K562 (cell line): ENCODE data around the gene TACSTD2. TPM values are rescaled to one million over a fixed set of nuclear protein-coding genes. Genes with fewer than 3 reads are reported as not detected.

Source experiments
- BCLAF1 ChIP-seq, 2 experiments: fragments of 450-650 bp in 1 of 2; IDR thresholded peaks; 2 replicates each; pipeline ENCODE4 v1.6.1; 2011 to 2017; ENCODE audit warnings: low read depth in 2 of 2, antibody characterized with exemption in 1 of 2, borderline replicate concordance in 1 of 2, low read length in 1 of 2, mild to moderate bottlenecking in 1 of 2, mixed read lengths in 1 of 2; ENCODE audit not compliant: control insufficient read depth in 1 of 2
- CTCF ChIP-seq, 3 experiments: IDR thresholded peaks in 2 of 3; conservative IDR thresholded peaks in 1 of 3; 2 replicates each; pipeline ENCODE4 v1.5.1; 2011 to 2012; ENCODE audit warnings: low read length in 3 of 3, mild to moderate bottlenecking in 3 of 3, control low read depth in 2 of 3, improper control_type of control experiment in 1 of 3, inconsistent platforms in 1 of 3, low read depth in 1 of 3, mixed read lengths in 1 of 3, moderate library complexity in 1 of 3; ENCODE audit not compliant: insufficient read depth in 2 of 3
- SMAD2 ChIP-seq: fragments of 150-350 bp; IDR thresholded peaks from 2 replicates; pipeline ENCODE4 v1.6.1; 2014; ENCODE audit warnings: low read depth, mild to moderate bottlenecking, low read length
- TAF7 ChIP-seq: fragments of 450-650 bp; IDR thresholded peaks from 2 replicates; pipeline ENCODE4 v1.6.1; 2016; ENCODE audit warnings: missing genetic modification characterization, missing compliant biosample characterization
- THRA ChIP-seq: fragments of 450-650 bp; IDR thresholded peaks from 2 replicates; pipeline ENCODE4 v1.6.1; 2017; ENCODE audit warnings: mild to moderate bottlenecking, moderate library complexity
- VEZF1 ChIP-seq: fragments of 200-800 bp; sonication (Bioruptor generic); IDR thresholded peaks from 2 replicates; pipeline ENCODE4 v1.6.1; 2017; ENCODE audit warnings: missing genetic modification characterization, missing compliant biosample characterization
- ZBTB33 ChIP-seq: sonication (generic); formaldehyde crosslinking; IDR thresholded peaks from 2 replicates; pipeline ENCODE4 v1.8.1; 2023; ENCODE audit warnings: mild to moderate bottlenecking, missing genetic modification reagents
- ZFP1 ChIP-seq: fragments of 450-650 bp; formaldehyde crosslinking; IDR thresholded peaks from 2 replicates; pipeline ENCODE4 v1.4.0; 2020; ENCODE audit warnings: mild to moderate bottlenecking, mixed read lengths
- ZFP91 ChIP-seq: sonication (generic); formaldehyde crosslinking; IDR thresholded peaks from 2 replicates; pipeline ENCODE4 v1.8.0; 2022; ENCODE audit warnings: mild to moderate bottlenecking, missing genetic modification reagents
- ZKSCAN8 ChIP-seq: fragments of 200-800 bp; sonication (Bioruptor generic); IDR thresholded peaks from 2 replicates; pipeline ENCODE4 v1.6.1; 2016; ENCODE audit warnings: missing genetic modification characterization, missing compliant biosample characterization
- ZNF75A ChIP-seq: fragments of 450-650 bp; formaldehyde crosslinking; IDR thresholded peaks from 2 replicates; pipeline ENCODE4 v1.4.0; 2020; ENCODE audit warnings: mild to moderate bottlenecking
- polyA plus RNA-seq, 8 experiments: library from polyadenylated mRNA; depleted of rRNA in 4 of 8; stranded (reverse) in 5 of 8; unstranded in 3 of 8; fragments of >200 nt; fragmentation: Nextera tagmentation in 2 of 8; fragmentation: Illumina TruSeq in 1 of 8; extraction: Ambion mirVana in 2 of 8; extraction: Trizol in 1 of 8; gene quantifications; 2 replicates each; pipeline versions ENCODE4 v1.2.1 to v1.2.3, GENCODE V29; 2011 to 2014; ENCODE audit warnings: inconsistent platforms in 1 of 8, missing spikeins in 1 of 8
- total RNA-seq, 7 experiments: library from RNA; depleted of rRNA in 6 of 7; stranded (reverse); fragments of >200 nt in 6 of 7; fragmentation: Illumina TruSeq in 2 of 7; extraction: Trizol in 2 of 7; gene quantifications; 2 replicates each; pipeline versions ENCODE4 v1.2.1 to v1.2.3, GENCODE V29; 2011 to 2021; ENCODE audit warnings: low replicate concordance in 1 of 7
- TF ChIP-seq, protein P1 (sequence below), 2 experiments: fragments of 250-450 bp in 1 of 2; fragments of 450-650 bp in 1 of 2; sonication (Bioruptor Pico) in 1 of 2; IDR thresholded peaks; 2 replicates each; pipeline versions ENCODE4 v1.6.1 to v1.8.0; 2016 to 2021; ENCODE audit warnings: mild to moderate bottlenecking in 2 of 2, moderate library complexity in 2 of 2, missing compliant biosample characterization in 1 of 2, missing genetic modification characterization in 1 of 2

Gene TACSTD2
- total and polyA plus RNA-seq, 9 of the 15 experiments (the other 6 are each of a cell fraction or from before 2014, with no cell fraction given): 0.04 to 0.31 TPM; not detected in 7

- no peak for TF ChIP-seq ZBTB33 (CRISPR knock-in tag)
- peak; percentile 84 for TF ChIP-seq VEZF1 (CRISPR knock-in tag)
- no peak for TF ChIP-seq ZNF75A
- no peak for TF ChIP-seq ZFP1 (CRISPR knock-in tag)
- no peak for TF ChIP-seq ZKSCAN8
- TF ChIP-seq, protein P1, sequence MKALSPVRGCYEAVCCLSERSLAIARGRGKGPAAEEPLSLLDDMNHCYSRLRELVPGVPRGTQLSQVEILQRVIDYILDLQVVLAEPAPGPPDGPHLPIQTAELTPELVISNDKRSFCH (CRISPR knock-in tag; IDR thresholded peaks at IDR 0.05): no peak
- TF ChIP-seq, protein P1 (tag; IDR thresholded peaks at IDR 0.05): no peak
- peak; percentile 93 to 97 (median 94) for TF ChIP-seq CTCF (IDR thresholded peaks at IDR 0.05 in 2 of 3, conservative IDR thresholded peaks at IDR 0.05 in 1 of 3; ENCODE audit: insufficient read depth in 2 of 3, low read depth in 1 of 3, low read length in 3 of 3)
- TF ChIP-seq THRA: no peak
- TF ChIP-seq SMAD2: no peak
- TF ChIP-seq TAF7 (tag): peak; percentile 58
- no peak for TF ChIP-seq ZFP91 (CRISPR knock-in tag)
- TF ChIP-seq BCLAF1 (IDR thresholded peaks at IDR 0.05; ENCODE audit: borderline replicate concordance in 1 of 2, control insufficient read depth in 1 of 2, low read depth in 2 of 2, low read length in 1 of 2): no peak
These were observed 30.3 kb downstream of the TACSTD2 start, which contains the start of gene OMA1 (continued) for GRCh38 chr1:58546520-58547308.
